Fibroblast of skin of left biceps (primary cell): ENCODE measurements around the gene CALR3.
"Not testable (repeated sequence)": the region's sequence is repeated elsewhere in the genome, so short reads cannot be mapped to it uniquely, and the experiment has no call there.

ENCODE experiments used
- DNase-seq, 2 experiments: peaks; one replicate each; pipeline ENCODE4 v3.0.0-alpha.2; 2013; ENCODE audit warnings: low read depth in 2 of 2

CALR3 gene

DNA sequence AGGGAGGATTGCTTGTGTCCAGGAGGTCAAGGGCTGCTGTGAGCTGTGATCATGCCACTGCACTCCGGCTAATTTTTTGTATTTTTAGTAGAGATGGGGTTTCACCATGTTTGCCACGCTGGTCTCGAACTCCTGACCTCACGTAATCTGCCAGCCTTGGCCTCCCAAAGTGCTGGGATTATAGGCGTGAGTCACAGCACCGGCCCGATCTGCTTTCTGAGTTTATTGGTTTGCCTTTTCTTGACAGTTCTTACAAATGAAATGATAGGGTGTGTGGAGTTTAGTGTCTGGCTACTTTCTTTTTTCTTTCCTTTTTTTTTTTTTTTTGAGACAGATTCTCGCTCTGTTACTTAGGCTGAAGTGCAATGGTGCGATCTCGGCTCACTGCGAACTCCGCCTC lies 1.1 kb upstream of the CALR3 start:
- no peak for DNase-seq

GRCh38 chr19:16496613-16496983 lies 631 bp upstream of the CALR3 start:
- DNase-seq, result no peak

DNA sequence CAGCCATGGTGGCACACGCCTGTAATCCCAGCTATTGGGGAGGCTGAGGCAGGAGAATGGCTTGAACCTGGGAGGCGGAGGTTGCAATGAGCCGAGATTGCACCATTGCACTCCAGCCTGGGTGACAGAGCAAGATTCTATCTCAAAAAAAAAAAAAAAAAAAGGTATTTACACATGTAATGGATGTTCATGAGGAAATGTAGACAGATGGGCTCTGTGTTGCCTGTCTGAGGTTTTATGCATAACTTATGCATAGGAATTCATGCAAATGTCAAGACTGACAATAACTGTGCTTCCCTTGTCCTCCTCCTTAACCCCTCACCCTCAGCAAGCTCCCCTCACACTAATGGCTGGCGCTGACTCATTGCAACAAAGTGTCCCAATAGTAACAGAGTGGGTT lies 9.5 kb downstream of the CALR3 start:
- not testable (repeated sequence) for DNase-seq

DNA sequence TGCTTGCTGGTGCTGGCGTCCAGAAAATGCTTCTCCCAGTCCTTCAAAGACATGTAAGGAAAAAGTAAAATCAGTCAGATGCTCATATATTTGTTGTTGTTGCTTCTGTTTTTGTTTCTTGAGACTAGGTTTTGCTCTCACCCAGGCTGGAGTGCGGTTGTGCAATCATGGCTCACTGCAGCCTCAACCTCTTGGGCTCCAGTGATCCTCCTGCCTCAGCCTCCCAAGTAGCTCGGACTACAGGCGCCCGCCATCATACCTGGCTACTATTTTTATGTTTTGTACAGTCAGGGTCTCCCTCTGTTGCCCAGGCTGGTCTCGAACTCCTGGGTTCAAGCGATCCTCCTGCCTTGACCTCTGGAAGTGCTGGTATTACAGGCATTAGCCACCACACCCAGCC lies 13.2 kb downstream of the CALR3 start:
- DNase-seq, result no peak

GRCh38 chr19:16477311-16477710 lies 18.7 kb downstream of the CALR3 start:
- no peak for DNase-seq

DNA sequence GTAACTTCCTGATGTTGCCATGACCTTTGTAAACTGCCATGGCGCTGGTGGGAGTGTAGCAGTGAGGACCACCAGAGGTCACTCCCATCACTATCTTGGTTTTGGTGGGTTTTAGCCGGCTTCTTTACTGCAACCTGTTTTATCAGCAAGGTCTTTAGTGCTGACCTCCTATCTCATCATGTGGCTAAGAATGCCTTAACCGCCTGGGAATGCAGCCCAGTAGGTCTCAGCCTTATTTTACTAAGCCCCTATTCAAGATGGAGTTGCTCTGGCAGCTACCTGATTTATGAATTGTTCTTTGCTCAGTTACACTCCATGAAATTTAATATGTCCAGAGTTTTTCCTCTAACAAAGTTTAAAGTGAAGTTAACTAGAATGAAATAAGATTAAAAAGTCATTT lies 19.6 kb downstream of the CALR3 start:
- DNase-seq, result no peak

DNA sequence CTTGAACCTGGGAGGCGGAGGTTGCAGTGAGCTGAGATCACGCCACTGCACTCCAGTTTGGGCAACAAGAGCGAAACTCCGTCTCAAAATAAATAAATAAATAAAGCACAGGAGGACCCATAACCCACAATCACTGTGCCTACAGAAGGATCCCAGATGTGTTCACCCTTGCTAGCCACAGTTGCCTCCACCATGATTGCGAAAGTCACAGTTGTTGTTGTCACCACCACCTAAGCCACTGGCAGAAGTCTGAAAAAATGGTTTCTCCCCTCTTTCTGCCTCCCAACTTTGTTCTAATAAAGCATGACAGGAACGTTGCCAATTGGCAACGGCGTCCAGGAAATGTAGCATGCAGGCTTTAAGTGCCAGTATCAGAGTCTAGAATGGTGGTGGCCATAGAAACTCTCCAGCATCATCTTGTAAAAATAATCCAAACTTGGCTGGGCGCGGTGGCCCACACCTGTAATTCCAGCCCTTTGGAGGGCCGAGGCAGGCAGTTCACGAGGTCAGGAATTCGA lies 22.0 kb downstream of the CALR3 start:
- DNase-seq, result no peak

GRCh38 chr19:16472992-16473391 lies 23.0 kb downstream of the CALR3 start:
- DNase-seq, result no peak

GRCh38 chr19:16472559-16472899 lies 23.4 kb downstream of the CALR3 start:
- not testable (repeated sequence) for DNase-seq

DNA sequence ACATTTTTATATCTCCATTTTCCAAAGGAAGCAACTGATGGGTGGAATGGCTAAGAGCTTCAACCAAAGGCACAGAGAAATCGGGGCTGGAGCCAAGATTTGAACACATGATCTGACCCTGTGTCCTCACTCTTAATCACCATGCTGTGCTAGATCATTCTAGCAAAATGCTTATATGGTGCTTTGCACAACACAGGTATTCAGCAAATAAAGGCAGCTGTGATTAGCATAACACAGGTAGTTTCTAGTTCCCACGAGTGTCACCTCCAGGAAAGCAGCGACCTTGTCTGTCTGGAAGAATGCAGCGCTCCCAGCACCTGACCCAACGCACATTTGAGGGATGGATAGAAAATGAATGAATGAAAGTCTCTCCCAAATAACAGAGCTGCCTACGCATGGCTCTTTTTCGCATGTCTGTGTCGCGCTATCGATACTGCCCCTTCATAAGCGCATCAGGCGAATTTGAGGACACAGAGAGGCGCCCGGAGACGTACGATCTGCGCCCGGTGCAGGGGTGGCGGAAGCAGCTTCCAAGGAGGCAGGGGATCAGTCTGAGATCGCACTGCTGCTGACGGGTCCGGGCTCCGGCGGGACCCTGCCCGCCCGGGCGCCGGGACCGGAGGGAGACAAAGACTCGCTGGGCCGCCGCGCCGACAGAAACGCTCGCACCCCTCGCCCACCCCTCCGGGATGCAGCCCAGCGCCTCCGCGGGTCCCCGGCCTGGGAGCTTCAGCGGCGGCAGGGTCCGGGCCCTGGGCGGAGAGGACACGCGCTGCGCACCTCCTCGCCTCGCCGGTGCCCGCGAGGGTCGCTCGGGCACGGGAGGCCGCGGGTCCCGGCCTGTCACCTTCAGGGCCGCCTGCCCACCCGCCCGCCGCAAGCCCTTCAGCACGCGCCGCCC lies 24.8 kb downstream of the CALR3 start:
- DNase-seq, result no peak

- DNase-seq, result no peak
These were observed 25.4 kb downstream of the CALR3 start for GRCh38 chr19:16470541-16470910.

DNA sequence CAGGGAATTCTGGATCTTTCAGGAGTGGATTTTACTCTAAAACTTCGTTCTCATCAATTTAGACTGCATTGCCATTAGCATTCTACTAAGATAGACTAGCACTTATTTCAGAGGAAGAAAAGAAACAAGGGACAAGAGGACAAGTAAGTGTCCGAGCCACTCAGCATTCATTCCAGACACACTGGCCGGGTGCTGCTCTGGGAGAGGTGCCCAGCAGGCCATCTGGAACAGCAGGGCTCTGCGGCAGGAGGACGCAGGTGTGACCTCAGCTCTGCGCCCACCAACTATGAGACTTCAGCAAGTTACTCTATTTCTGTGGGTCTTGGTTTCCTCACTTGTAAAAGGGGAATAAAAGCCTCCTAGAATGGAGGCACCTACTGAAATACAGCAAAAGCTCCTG lies 28.4 kb downstream of the CALR3 start:
- DNase-seq, result no peak

DNA sequence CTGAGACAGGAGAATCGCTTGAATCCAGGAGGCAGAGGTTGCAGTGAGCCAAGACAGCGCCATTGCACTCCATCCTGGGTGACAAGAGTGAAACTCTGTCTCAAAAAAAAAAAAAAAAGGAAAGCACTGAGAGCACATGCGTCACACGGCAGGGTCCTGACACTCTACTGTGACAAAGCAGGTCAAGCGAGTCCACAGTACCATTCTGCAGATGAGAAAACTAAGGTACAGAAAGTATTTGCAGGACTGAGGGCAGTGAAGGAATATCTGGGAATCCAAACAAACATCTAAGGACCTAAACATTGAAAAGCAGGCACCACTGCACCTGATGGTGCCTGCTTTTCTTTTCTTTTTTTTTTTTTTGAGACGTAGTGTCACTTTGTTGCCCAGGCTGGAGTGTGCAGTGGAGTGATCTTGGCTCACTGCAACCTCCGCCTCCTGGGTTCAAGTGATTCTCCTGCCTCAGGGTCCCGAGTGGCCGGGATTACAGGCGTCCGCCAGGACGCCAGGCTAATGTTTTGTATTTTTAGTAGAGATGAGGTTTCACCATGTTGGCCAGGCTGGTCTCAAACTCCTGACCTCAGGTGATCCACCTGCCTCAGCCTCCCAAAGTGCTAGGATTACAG lies 29.1 kb downstream of the CALR3 start:
- DNase-seq, result not testable (repeated sequence)

DNA sequence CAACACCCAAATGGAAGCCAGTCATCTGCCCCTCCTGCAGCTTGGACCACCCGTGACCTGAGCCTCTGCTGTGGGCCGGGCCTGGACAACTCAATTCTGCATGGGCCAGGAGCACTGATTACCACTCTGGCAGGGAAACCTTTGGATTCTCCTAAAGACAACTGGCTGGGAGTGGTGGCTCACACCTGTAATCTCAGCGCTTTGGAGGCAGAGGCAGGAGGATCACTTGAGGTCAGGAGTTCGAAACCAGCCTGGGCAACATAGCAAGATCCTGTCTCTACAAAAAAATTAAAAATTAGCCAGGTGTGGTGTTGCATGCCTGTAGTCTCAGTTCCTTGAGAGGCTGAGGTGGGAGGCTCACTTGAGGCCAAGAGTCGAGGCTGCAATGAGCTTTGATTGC lies 30.7 kb downstream of the CALR3 start:
- DNase-seq, result no peak

GRCh38 chr19:16463991-16464575 lies 31.9 kb downstream of the CALR3 start:
- DNase-seq, result no peak

- DNase-seq, result no peak
These were observed 32.5 kb downstream of the CALR3 start for GRCh38 chr19:16463341-16463990.

DNA sequence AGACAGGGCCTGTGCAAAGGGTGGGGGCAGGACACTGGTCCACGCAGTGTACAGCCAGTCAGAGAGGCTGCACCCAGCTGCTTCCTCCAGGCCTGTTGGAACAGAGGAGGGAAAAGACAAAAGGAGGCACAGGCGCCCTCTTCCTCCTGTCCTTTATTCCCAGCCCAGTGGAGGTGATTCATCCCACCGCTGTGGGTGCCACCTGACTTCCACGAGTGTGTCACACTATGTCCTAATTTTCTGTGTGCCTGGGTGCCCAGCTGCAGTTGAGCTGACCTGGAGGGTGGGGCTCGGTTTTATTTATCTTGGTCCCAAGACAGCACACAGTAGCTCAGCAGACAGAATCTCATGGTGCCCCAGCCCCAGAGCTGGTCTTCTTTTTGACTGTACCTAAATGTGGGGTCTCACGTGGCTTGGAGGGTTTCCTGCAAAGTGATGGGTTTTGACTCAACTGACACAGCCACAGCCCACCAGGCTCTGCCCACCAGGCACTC lies 33.2 kb downstream of the CALR3 start:
- no peak for DNase-seq

GRCh38 chr19:16461630-16462051 lies 34.3 kb downstream of the CALR3 start:
- no peak for DNase-seq

- DNase-seq, result no peak
These were observed 35.5 kb downstream of the CALR3 start for GRCh38 chr19:16460454-16460853.

GRCh38 chr19:16459680-16460079 lies 36.3 kb downstream of the CALR3 start:
- no peak for DNase-seq

DNA sequence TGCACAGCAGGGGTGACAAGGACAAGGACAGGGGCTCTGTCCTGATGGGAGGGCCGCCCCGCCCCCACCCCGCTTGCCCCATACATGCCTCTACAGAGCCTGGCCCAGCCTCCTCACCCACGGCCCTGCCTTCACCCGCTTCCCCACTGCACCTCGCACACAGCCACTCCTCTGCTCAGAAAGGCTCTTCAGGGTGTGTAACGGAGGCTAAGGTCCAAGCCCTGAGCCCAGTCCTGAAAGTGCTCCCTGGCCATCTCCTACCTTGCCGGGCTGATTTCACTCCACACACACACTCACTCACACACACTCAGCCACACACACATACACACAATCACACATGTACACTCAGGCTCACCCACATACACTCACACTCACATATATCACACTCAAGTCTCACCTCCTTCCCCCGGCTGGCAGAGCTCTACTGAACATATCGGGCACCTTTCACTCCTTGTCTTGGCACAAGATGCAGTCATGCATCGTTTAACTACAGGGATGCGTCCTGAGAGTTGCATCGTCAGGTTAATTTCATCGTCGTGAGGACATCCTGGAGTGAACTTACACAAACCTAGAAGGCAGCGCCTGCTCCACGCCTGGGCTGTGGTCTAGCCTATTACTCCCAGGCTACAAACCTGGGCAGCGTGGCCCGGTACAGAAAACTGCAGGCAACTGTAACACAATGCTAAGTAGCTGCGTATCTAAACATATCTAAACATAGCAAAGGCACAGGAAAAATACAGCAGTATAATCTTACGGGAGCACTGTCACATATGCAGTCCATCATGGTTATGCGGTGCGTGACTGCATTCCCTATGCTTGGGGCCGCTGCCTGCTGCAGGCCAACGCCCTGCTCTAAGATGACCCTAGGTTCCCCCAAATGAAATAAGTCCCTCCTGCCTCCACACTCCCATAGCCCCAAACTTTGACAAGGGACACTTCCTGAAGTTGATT lies 37.3 kb downstream of the CALR3 start:
- DNase-seq, result no peak
